CD4-positive, alpha-beta T cell treated with Interleukin-2 at 100 ng/mL for 4 hours (primary cell): ENCODE measurements around the gene ZDHHC14.
"Not testable (repeated sequence)": the region's sequence is repeated elsewhere in the genome, so short reads cannot be mapped to it uniquely, and the experiment has no call there.

Experiments
- DNase-seq: peaks from one replicate; pipeline ENCODE4 v3.0.0-alpha.2; 2020; ENCODE audit warnings: low spot score

The ZDHHC14 gene

GRCh38 chr6:157464653-157465535 is 83.9 kb downstream of the ZDHHC14 start:
- DNase-seq = no peak

- DNase-seq = no peak
Observed at GRCh38 chr6:157466342-157466648, 85.3 kb downstream of the ZDHHC14 start.

- DNase-seq = not testable (repeated sequence)
Observed at GRCh38 chr6:157467339-157467738, 86.3 kb downstream of the ZDHHC14 start.

- no peak for DNase-seq
Observed at GRCh38 chr6:157468054-157468453, 87.1 kb downstream of the ZDHHC14 start.

GRCh38 chr6:157468574-157468973 is 87.6 kb downstream of the ZDHHC14 start:
- DNase-seq = no peak

- no peak for DNase-seq
Observed at GRCh38 chr6:157469378-157469777, 88.4 kb downstream of the ZDHHC14 start.

- no peak for DNase-seq
Observed at GRCh38 chr6:157471077-157471686, 90.2 kb downstream of the ZDHHC14 start.

GRCh38 chr6:157471895-157472686 is 91.1 kb downstream of the ZDHHC14 start:
- DNase-seq = no peak

- no peak for DNase-seq
Observed at GRCh38 chr6:157476797-157477196, 95.8 kb downstream of the ZDHHC14 start.

GRCh38 chr6:157478926-157479325 is 97.9 kb downstream of the ZDHHC14 start:
- no peak for DNase-seq

GRCh38 chr6:157479464-157480303 is 98.7 kb downstream of the ZDHHC14 start:
- no peak for DNase-seq

GRCh38 chr6:157481189-157481864 is 100.3 kb downstream of the ZDHHC14 start:
- no peak for DNase-seq

GRCh38 chr6:157481865-157482249 is 100.9 kb downstream of the ZDHHC14 start:
- DNase-seq = no peak

- no peak for DNase-seq
Observed at GRCh38 chr6:157483770-157484169, 102.8 kb downstream of the ZDHHC14 start.

- no peak for DNase-seq
Observed at GRCh38 chr6:157484181-157484580, 103.2 kb downstream of the ZDHHC14 start.

- DNase-seq = no peak
Observed at GRCh38 chr6:157486572-157486971, 105.6 kb downstream of the ZDHHC14 start.

- no peak for DNase-seq
Observed at GRCh38 chr6:157487110-157487773, 106.3 kb downstream of the ZDHHC14 start.

GRCh38 chr6:157488058-157488457 is 107.1 kb downstream of the ZDHHC14 start:
- no peak for DNase-seq

- no peak for DNase-seq
Observed at GRCh38 chr6:157488716-157489118, 107.7 kb downstream of the ZDHHC14 start.

- DNase-seq = no peak
Observed at GRCh38 chr6:157490611-157491269, 109.8 kb downstream of the ZDHHC14 start.
